Aorta (tissue), 5 donors: ENCODE results near the gene THTPA. TPM values are rescaled to one million over a fixed set of nuclear protein-coding genes. Genes with fewer than 3 reads are reported as not detected.
"Not testable (repeated sequence)": the region's sequence is repeated elsewhere in the genome, so short reads cannot be mapped to it uniquely, and the experiment has no call there.

ENCODE experiments used
- ATAC-seq: fragments of 200-7000 bp; cut with Tn5 transposase; one replicate; pipeline ENCODE4 v1.9.1; 2022; ENCODE audit warnings: moderate library complexity; ENCODE audit not compliant: low FRiP score
- DNase-seq, 2 donors: peaks; one replicate each; pipeline ENCODE4 v3.0.0-alpha.2; 2020
- H3K27ac ChIP-seq, 2 donors: one replicate each; pipeline ENCODE4 v1.5.1; 2013; ENCODE audit warnings: low read length in 2 of 2, mild to moderate bottlenecking in 2 of 2, moderate library complexity in 2 of 2, control low read depth in 1 of 2, inconsistent platforms in 1 of 2, low read depth in 1 of 2
- H3K27me3 ChIP-seq, 2 donors: one replicate each; pipeline ENCODE4 v1.6.1; 2013; ENCODE audit warnings: control low read depth in 1 of 2, low read length in 1 of 2, mild to moderate bottlenecking in 1 of 2, moderate library complexity in 1 of 2; ENCODE audit not compliant: insufficient read depth in 2 of 2, control insufficient read depth in 1 of 2
- H3K36me3 ChIP-seq, 2 donors: one replicate each; pipeline ENCODE4 v1.6.1; 2013; ENCODE audit warnings: control low read depth in 1 of 2, low read length in 1 of 2, mild to moderate bottlenecking in 1 of 2; ENCODE audit not compliant: insufficient read depth in 2 of 2, control insufficient read depth in 1 of 2
- H3K4me1 ChIP-seq, 2 donors: one replicate each; pipeline ENCODE4 v1.6.1; 2013; ENCODE audit warnings: low read length in 2 of 2, control low read depth in 1 of 2, mild to moderate bottlenecking in 1 of 2, moderate library complexity in 1 of 2; ENCODE audit not compliant: insufficient read depth in 2 of 2, control insufficient read depth in 1 of 2
- H3K4me3 ChIP-seq, 2 donors: one replicate each; pipeline ENCODE4 v1.5.1; 2013; ENCODE audit warnings: low read length in 2 of 2, control low read depth in 1 of 2, mild to moderate bottlenecking in 1 of 2
- H3K9me3 ChIP-seq: one replicate; pipeline ENCODE4 v1.6.1; 2013; ENCODE audit warnings: mild to moderate bottlenecking, low read length; ENCODE audit not compliant: control insufficient read depth
- WGBS, 2 donors: extraction: QIAGEN DNeasy Blood & Tissue Kit; methylation state at CpG; one replicate each; pipeline ENCODE4 v1.1.7; 2013; 5-methylcytosine and 5-hydroxymethylcytosine counted together
- intact Hi-C, 2 donors: fragments of 100-400 bp; cut with DNase I; formaldehyde crosslinking; loops; one replicate each; pipeline versions ENCODE4 v1.14.2 to v1.15.0; 2022
- polyA plus RNA-seq, 2 donors: library from polyadenylated mRNA; stranded (reverse); fragments of 200-250 nt; gene quantifications; one replicate each; pipeline ENCODE4 v1.2.3, GENCODE V29; 2013
- total RNA-seq, 2 donors: library from RNA; stranded (reverse); fragmentation: NEBNext Ultra II Directional; extraction: Animal tissue kit (Norgen Biotek cat#: 25700); gene quantifications; one replicate each; pipeline ENCODE4 v1.2.1, GENCODE V29; 2021
- donor health status: healthy with polysubstance abuse.
- donor health status: Bipolar disorder and iron deficiency.
- donor health status: DM: no; HTN: no; CAD: no.
- donor health status: DM: no; HTN: no; CAD: no.
- donor health status: DM: yes; HTN: yes; CAD: no.

Gene THTPA
- total and polyA plus RNA-seq, 4 donors: 13.0 to 24.0 (median 13.8) TPM

GRCh38 chr14:23605931-23606585, 50.0 kb downstream of the THTPA start:
- H3K4me1 ChIP-seq: no peaks in the 10 kb centered on the region
- DNase-seq (no peak), ATAC-seq (no peak)
- intact Hi-C loops: no loop called here
- H3K27me3 ChIP-seq: no peaks in the 10 kb centered on the region
- no peak overlapping the region for H3K27ac ChIP-seq
- H3K9me3 ChIP-seq: no peaks in the 10 kb centered on the region
- no peak overlapping the region for H3K4me3 ChIP-seq
- WGBS, 2 donors: 65 to 68% methylated on average over 6 of the region's 6 CpGs
- no peaks in the 10 kb centered on the region for H3K36me3 ChIP-seq

GRCh38 chr14:23608454-23608853, 52.4 kb downstream of the THTPA start:
- Histone ChIP-seq H3K27me3 (no peaks in the 10 kb centered on the region), H3K27ac (no peak overlapping the region), H3K9me3 (no peaks in the 10 kb centered on the region), H3K36me3 (no peaks in the 10 kb centered on the region), H3K4me3 (no peak overlapping the region), H3K4me1 (no peaks in the 10 kb centered on the region)
- intact Hi-C loops: no loop called here
- 0 to 4% methylated on average over 1 of the region's 1 CpG for WGBS, 2 donors
- DNase-seq (no peak), ATAC-seq (no peak)

GRCh38 chr14:23609001-23609400, 52.9 kb downstream of the THTPA start:
- ATAC-seq (no peak), DNase-seq (no peak)
- 56 to 75% methylated on average over 3 of the region's 3 CpGs for WGBS, 2 donors
- intact Hi-C loops: no loop called here
- Histone ChIP-seq H3K36me3 (no peaks in the 10 kb centered on the region), H3K27ac (no peak overlapping the region), H3K27me3 (no peaks in the 10 kb centered on the region), H3K9me3 (no peaks in the 10 kb centered on the region), H3K4me3 (no peak overlapping the region), H3K4me1 (no peaks in the 10 kb centered on the region)

- DNase-seq, H3K36me3 ChIP-seq, H3K27me3 ChIP-seq, intact Hi-C loops, ATAC-seq, H3K4me1 ChIP-seq, H3K9me3 ChIP-seq, H3K27ac ChIP-seq, H3K4me3 ChIP-seq: not testable (repeated sequence)
- WGBS, 2 donors: 61 to 64% methylated on average over 7 of the region's 7 CpGs
These were observed 53.5 kb downstream of the THTPA start for GRCh38 chr14:23609411-23610089.

Other genes starting within 250 kb of the THTPA start
- gene BCL2L2, start 249.4 kb upstream of the THTPA start, total RNA-seq: 10 to 100 TPM; 68.6 to 70.7 TPM
- 100 to 1,000 TPM in 1 of 2 donors, 10 to 100 TPM in 1; 66.1 to 114 TPM for gene BCL2L2, start 249.4 kb upstream of the THTPA start, polyA plus RNA-seq
- 100 to 1,000 TPM; 106 to 139 TPM for gene PABPN1, start 234.8 kb upstream of the THTPA start, total RNA-seq
- 100 to 1,000 TPM in 1 of 2 donors, 10 to 100 TPM in 1; 57.0 to 226 TPM for gene PABPN1, start 234.8 kb upstream of the THTPA start, polyA plus RNA-seq
- gene SLC22A17, start 203.4 kb upstream of the THTPA start, total RNA-seq: 10 to 100 TPM; 25.8 to 47.8 TPM
- 10 to 100 TPM in 1 of 2 donors, 1 to 10 TPM in 1; 7.5 to 85.8 TPM for gene SLC22A17, start 203.4 kb upstream of the THTPA start, polyA plus RNA-seq
- 10 to 100 TPM; 19.7 to 24.5 TPM for gene EFS, start 191.1 kb upstream of the THTPA start, total RNA-seq
- gene EFS, start 191.1 kb upstream of the THTPA start, polyA plus RNA-seq: 10 to 100 TPM in 1 of 2 donors, 1 to 10 TPM in 1; 5.5 to 36.7 TPM
- not detected for gene IL25, start 183.5 kb upstream of the THTPA start, total RNA-seq
- not detected for gene IL25, start 183.5 kb upstream of the THTPA start, polyA plus RNA-seq
- gene CMTM5, start 179.2 kb upstream of the THTPA start, total RNA-seq: 1 to 10 TPM in 1 of 2 donors, not detected in 1; 4.1 TPM
- gene CMTM5, start 179.2 kb upstream of the THTPA start, polyA plus RNA-seq: 1 to 10 TPM in 1 of 2 donors, under 1 TPM in 1; 0.50 to 1.5 TPM
- gene MYH6, start 148.0 kb upstream of the THTPA start, total RNA-seq: not detected
- gene MYH6, start 148.0 kb upstream of the THTPA start, polyA plus RNA-seq: 10 to 100 TPM in 1 of 2 donors, under 1 TPM in 1; 0.67 to 11.5 TPM
- not detected for gene MYH7, start 120.6 kb upstream of the THTPA start, total RNA-seq
- gene MYH7, start 120.6 kb upstream of the THTPA start, polyA plus RNA-seq: 1 to 10 TPM in 1 of 2 donors, under 1 TPM in 1; 0.33 to 1.6 TPM
- 10 to 100 TPM; 30.8 to 34.5 TPM for gene NGDN, start 86.6 kb upstream of the THTPA start, total RNA-seq
- gene NGDN, start 86.6 kb upstream of the THTPA start, polyA plus RNA-seq: 10 to 100 TPM; 36.6 to 41.7 TPM
- 1 to 10 TPM; 1.5 to 4.0 TPM for gene ZFHX2, start 4.5 kb upstream of the THTPA start, total RNA-seq
- gene ZFHX2, start 4.5 kb upstream of the THTPA start, polyA plus RNA-seq: 1 to 10 TPM in 1 of 2 donors, under 1 TPM in 1; 0.13 to 2.1 TPM
- 10 to 100 TPM; 36.9 to 78.6 TPM for gene AP1G2, start 11.5 kb downstream of the THTPA start, total RNA-seq
- 10 to 100 TPM; 17.5 to 75.7 TPM for gene AP1G2, start 11.5 kb downstream of the THTPA start, polyA plus RNA-seq
- 1 to 10 TPM; 1.5 to 1.7 TPM for gene JPH4, start 22.5 kb downstream of the THTPA start, total RNA-seq
- under 1 TPM in 1 of 2 donors, not detected in 1; 0.23 TPM for gene JPH4, start 22.5 kb downstream of the THTPA start, polyA plus RNA-seq
- gene DHRS2, start 80.1 kb downstream of the THTPA start, total RNA-seq: not detected
- gene DHRS2, start 80.1 kb downstream of the THTPA start, polyA plus RNA-seq: under 1 TPM in 1 of 2 donors, not detected in 1; 0.18 TPM